Natural killer cell (primary cell): ENCODE data around the gene BRD3OS. TPM values are rescaled to one million over a fixed set of nuclear protein-coding genes. Genes with fewer than 3 reads are reported as not detected.

Experiments used
- ATAC-seq, 3 donors: fragments of 150-1000 bp in 2 of 3; fragments of 200-7000 bp in 1 of 3; cut with Tn5 transposase; 1 replicate in 1 of 3; 2 replicates in 2 of 3; pipeline ENCODE4 v1.10.0; 2021; ENCODE audit warnings: mild to moderate bottlenecking in 2 of 3, moderate library complexity in 2 of 3
- DNase-seq, 2 donors: peaks; one replicate each; pipeline versions ENCODE4 v3.0.0 to v3.0.0-alpha.2; 2013 to 2021; ENCODE audit warnings: mixed read lengths in 1 of 2
- H3K27ac ChIP-seq: one replicate; pipeline ENCODE4 v1.5.1; 2013; ENCODE audit warnings: mild to moderate bottlenecking, low read length
- H3K27me3 ChIP-seq: one replicate; pipeline ENCODE4 v1.6.1; 2013; ENCODE audit warnings: low read length; ENCODE audit not compliant: control insufficient read depth, insufficient read depth
- H3K36me3 ChIP-seq: one replicate; pipeline ENCODE4 v1.6.1; 2013; ENCODE audit warnings: low read length; ENCODE audit not compliant: control insufficient read depth, insufficient read depth
- H3K4me1 ChIP-seq: one replicate; pipeline ENCODE4 v1.6.1; 2013; ENCODE audit warnings: low read length; ENCODE audit not compliant: control insufficient read depth, insufficient read depth
- H3K4me3 ChIP-seq: one replicate; pipeline ENCODE4 v1.5.1; 2013; ENCODE audit warnings: low read length
- H3K9me3 ChIP-seq: one replicate; pipeline ENCODE4 v1.6.1; 2013; ENCODE audit warnings: low read length; ENCODE audit not compliant: control insufficient read depth, insufficient read depth
- H3K27ac Mint-ChIP-seq, 2 donors: one replicate each; pipeline ENCODE4 v1.8.0; 2022; ENCODE audit warnings: mild to moderate bottlenecking in 2 of 2, mixed read lengths in 2 of 2, moderate library complexity in 1 of 2
- H3K27me3 Mint-ChIP-seq, 2 donors: one replicate each; pipeline ENCODE4 v1.8.0; 2022; ENCODE audit warnings: low read depth in 2 of 2, mixed read lengths in 2 of 2
- H3K36me3 Mint-ChIP-seq: one replicate; pipeline ENCODE4 v1.8.0; 2022; ENCODE audit warnings: mixed read lengths
- H3K4me1 Mint-ChIP-seq, 2 donors: one replicate each; pipeline ENCODE4 v1.8.0; 2022; ENCODE audit warnings: mixed read lengths in 2 of 2
- H3K4me3 Mint-ChIP-seq: one replicate; pipeline ENCODE4 v1.8.0; 2022; ENCODE audit warnings: mild to moderate bottlenecking, moderate library complexity, mixed read lengths
- H3K9me3 Mint-ChIP-seq, 2 donors: one replicate each; pipeline ENCODE4 v1.8.0; 2022; ENCODE audit warnings: mixed read lengths in 2 of 2
- WGBS: methylation state at CpG from one replicate; pipeline ENCODE4 v1.1.7; 2013; ENCODE audit warnings: missing lambda C conversion rate; ENCODE audit not compliant: insufficient coverage; 5-methylcytosine and 5-hydroxymethylcytosine counted together
- intact Hi-C: fragments of 100-400 bp; cut with micrococcal nuclease; formaldehyde crosslinking; loops from one replicate; pipeline ENCODE4 v1.14.2; 2022
- total RNA-seq, 4 donors: library from RNA; stranded (reverse); fragments of 120-200 nt in 1 of 4; gene quantifications; one replicate each; pipeline versions ENCODE4 v1.2.3 to v1.2.4, GENCODE V29; 2013 to 2022
- TF ChIP-seq, protein P1 (sequence below): fragments of 200-600 bp; IDR thresholded peaks from one replicate; pipeline ENCODE4 v1.8.0; 2022; ENCODE audit warnings: antibody characterized with exemption

The BRD3OS gene
- total RNA-seq, 3 donors from 2014 or later (not counting 1 experiment from before 2014, with no cell fraction given): 5.5 to 6.8 (median 6.5) TPM

DNA sequence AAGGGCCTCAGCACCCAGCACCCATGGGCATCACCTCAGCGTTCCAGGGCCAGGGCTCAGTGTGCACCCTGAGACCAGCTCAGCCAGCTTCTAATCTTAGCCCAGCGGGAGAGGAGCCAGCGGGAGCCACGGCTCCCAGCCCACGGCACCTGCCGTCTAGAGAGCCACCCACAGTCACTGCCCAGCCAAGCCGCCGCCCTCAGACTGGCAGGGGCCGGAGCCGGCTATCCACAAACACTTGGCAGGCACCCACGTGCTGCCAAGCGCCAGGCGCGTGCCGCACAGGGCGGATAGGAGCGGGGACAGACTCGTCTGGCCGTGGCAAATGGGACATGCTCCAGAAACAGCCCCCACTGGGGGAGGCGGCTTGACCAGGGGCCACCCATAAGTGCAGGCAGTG lies 24.0 kb downstream of the BRD3OS start:
- H3K27ac Mint-ChIP-seq: peak overlapping the region in 1 of 2 donors; percentile 26
- H3K36me3 Mint-ChIP-seq: peaks cover 7% of the 10 kb centered on the region
- ATAC-seq: no peak
- Histone ChIP-seq H3K4me1 (no peaks in the 10 kb centered on the region), H3K4me3 (no peak overlapping the region), H3K27me3 (no peaks in the 10 kb centered on the region), H3K27ac (no peak overlapping the region), H3K36me3 (peaks cover 73% of the 10 kb centered on the region), H3K9me3 (no peaks in the 10 kb centered on the region)
- DNase-seq: no peak
- no peak overlapping the region for H3K4me3 Mint-ChIP-seq
- H3K27me3 Mint-ChIP-seq: no peaks in the 10 kb centered on the region
- H3K4me1 Mint-ChIP-seq: peaks cover 0 to 5% of the 10 kb centered on the region in 2 donors
- H3K9me3 Mint-ChIP-seq: no peaks in the 10 kb centered on the region
- intact Hi-C loops: no loop called here
- TF ChIP-seq, protein P1, sequence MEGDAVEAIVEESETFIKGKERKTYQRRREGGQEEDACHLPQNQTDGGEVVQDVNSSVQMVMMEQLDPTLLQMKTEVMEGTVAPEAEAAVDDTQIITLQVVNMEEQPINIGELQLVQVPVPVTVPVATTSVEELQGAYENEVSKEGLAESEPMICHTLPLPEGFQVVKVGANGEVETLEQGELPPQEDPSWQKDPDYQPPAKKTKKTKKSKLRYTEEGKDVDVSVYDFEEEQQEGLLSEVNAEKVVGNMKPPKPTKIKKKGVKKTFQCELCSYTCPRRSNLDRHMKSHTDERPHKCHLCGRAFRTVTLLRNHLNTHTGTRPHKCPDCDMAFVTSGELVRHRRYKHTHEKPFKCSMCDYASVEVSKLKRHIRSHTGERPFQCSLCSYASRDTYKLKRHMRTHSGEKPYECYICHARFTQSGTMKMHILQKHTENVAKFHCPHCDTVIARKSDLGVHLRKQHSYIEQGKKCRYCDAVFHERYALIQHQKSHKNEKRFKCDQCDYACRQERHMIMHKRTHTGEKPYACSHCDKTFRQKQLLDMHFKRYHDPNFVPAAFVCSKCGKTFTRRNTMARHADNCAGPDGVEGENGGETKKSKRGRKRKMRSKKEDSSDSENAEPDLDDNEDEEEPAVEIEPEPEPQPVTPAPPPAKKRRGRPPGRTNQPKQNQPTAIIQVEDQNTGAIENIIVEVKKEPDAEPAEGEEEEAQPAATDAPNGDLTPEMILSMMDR: no peak
- WGBS: 94% methylated on average over 20 of the region's 20 CpGs

DNA sequence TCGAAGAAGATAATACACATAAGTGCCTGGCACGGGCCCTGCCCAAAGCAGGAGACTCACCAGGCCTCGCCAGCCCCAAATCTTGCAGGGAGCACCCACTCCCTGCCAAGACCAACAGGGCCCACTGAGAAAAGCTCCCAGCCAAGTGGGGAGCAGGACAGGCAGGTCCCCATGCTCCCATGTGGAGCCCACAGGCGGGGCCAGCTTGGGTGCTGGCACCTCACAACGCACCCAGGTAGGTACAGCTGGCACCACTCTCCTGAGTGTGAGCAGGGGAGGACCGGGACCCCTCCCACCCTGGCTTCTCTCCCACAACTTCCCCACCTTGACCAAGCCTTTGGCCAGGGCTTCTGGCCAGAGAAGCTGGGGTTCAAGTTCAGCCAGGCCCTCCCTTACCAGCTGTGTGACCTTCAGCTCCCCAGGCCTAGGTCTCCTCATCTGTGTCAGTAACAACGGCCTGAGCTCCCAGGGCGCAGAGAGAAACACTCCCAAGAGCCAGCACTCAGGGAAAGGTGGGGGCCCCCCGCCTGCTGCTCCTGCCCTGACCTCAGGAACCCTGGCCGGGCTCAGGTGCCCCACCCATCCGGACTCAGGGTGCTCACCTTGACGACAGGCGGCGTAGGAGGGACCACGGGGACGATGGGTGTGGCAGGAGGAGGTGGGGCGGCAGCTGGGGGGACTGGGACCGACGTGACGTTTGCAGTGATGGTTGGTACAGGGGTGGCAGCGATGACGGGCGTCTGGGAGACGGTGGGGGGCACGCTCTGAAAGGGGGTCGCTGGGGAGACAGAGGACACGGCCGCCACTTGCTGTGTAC lies 24.7 kb downstream of the BRD3OS start:
- Histone ChIP-seq H3K27me3 (no peaks in the 10 kb centered on the region), H3K4me3 (no peak overlapping the region), H3K4me1 (no peaks in the 10 kb centered on the region), H3K27ac (no peak overlapping the region), H3K9me3 (no peaks in the 10 kb centered on the region), H3K36me3 (peaks cover 66% of the 10 kb centered on the region)
- H3K9me3 Mint-ChIP-seq: no peaks in the 10 kb centered on the region
- intact Hi-C loops: no loop called here
- H3K4me1 Mint-ChIP-seq: peaks cover 0 to 8% of the 10 kb centered on the region in 2 donors
- TF ChIP-seq, protein P1: no peak
- no peaks in the 10 kb centered on the region for H3K27me3 Mint-ChIP-seq
- 97% methylated on average over 28 of the region's 28 CpGs for WGBS
- H3K4me3 Mint-ChIP-seq: no peak overlapping the region
- peaks cover 7% of the 10 kb centered on the region for H3K36me3 Mint-ChIP-seq
- ATAC-seq (no peak), DNase-seq (no peak)
- H3K27ac Mint-ChIP-seq: no peak overlapping the region

DNA sequence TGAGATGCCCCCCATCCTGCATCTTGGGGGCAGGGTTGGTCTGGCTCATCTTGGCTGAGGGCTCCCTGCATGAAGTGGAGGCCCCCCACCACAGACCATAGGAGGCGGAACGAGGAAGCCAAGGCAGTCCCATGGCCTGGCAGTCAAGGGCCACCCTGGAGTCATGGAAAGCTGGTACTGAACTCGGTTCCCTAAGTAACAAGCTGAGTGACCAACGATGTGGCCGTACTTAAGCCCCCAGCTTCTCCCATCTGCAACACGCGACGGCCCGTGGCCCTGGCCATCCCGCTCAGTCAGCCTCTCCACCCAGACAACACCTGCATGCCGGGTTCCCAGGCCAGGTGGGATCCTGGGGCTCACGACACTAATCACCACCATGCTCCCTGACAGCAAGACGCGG lies 25.4 kb downstream of the BRD3OS start:
- peak overlapping the region in 1 of 2 donors; percentile 56 for H3K27ac Mint-ChIP-seq
- H3K4me3 Mint-ChIP-seq: no peak overlapping the region
- Histone ChIP-seq H3K27ac (no peak overlapping the region), H3K4me1 (peaks cover 2% of the 10 kb centered on the region), H3K36me3 (peaks cover 59% of the 10 kb centered on the region), H3K27me3 (no peaks in the 10 kb centered on the region), H3K9me3 (no peaks in the 10 kb centered on the region), H3K4me3 (no peak overlapping the region)
- no peaks in the 10 kb centered on the region for H3K9me3 Mint-ChIP-seq
- intact Hi-C loops: no loop called here
- ATAC-seq: no peak
- no peaks in the 10 kb centered on the region for H3K27me3 Mint-ChIP-seq
- no peak for DNase-seq
- H3K4me1 Mint-ChIP-seq: peaks cover 0 to 14% of the 10 kb centered on the region in 2 donors
- 90% methylated on average over 14 of the region's 14 CpGs for WGBS
- TF ChIP-seq, protein P1: no peak
- peaks cover 7% of the 10 kb centered on the region for H3K36me3 Mint-ChIP-seq
